GM23338 (cell line): Measurements from ENCODE around the gene CRKL. TPM values are rescaled to one million over a fixed set of nuclear protein-coding genes. Genes with fewer than 3 reads are reported as not detected.

Experiments used
- ATAC-seq: fragments of 200-7000 bp; cut with Tn5 transposase; 3 replicates; pipeline ENCODE4 v1.9.1; 2020
- DNase-seq: peaks from one replicate; pipeline ENCODE4 v3.0.0-alpha.2; 2015; ENCODE audit warnings: low spot score
- H2AFZ ChIP-seq: fragments of 200-600 bp; sonication (generic); 2 replicates; pipeline ENCODE4 v1.8.0; 2016; ENCODE audit warnings: antibody characterized with exemption, mild to moderate bottlenecking, moderate library complexity
- H3F3A ChIP-seq: fragments of 200-600 bp; sonication (generic); replicated peaks from 2 replicates; pipeline ENCODE4 v1.8.0; 2017; ENCODE audit warnings: antibody characterized with exemption, mixed run types, low read depth
- H3K27ac ChIP-seq: fragments of 200-600 bp; sonication (generic); 2 replicates; pipeline ENCODE4 v1.6.1; 2016; ENCODE audit warnings: low read depth
- H3K27me3 ChIP-seq: fragments of 200-600 bp; sonication (generic); 2 replicates; pipeline ENCODE4 v1.8.0; 2016; ENCODE audit warnings: mild to moderate bottlenecking, mixed run types, moderate library complexity; ENCODE audit not compliant: insufficient read depth
- H3K36me3 ChIP-seq: fragments of 200-600 bp; sonication (generic); 2 replicates; pipeline ENCODE4 v1.8.0; 2016; ENCODE audit warnings: mild to moderate bottlenecking; ENCODE audit not compliant: insufficient read depth
- H3K4me1 ChIP-seq: fragments of 200-600 bp; sonication (generic); 2 replicates; pipeline ENCODE4 v1.8.0; 2016; ENCODE audit warnings: mild to moderate bottlenecking, moderate library complexity; ENCODE audit not compliant: insufficient read depth
- H3K4me2 ChIP-seq: fragments of 200-600 bp; sonication (generic); 2 replicates; pipeline ENCODE4 v1.7.1; 2017; ENCODE audit warnings: mixed run types
- H3K4me3 ChIP-seq: fragments of 200-600 bp; sonication (generic); 2 replicates; pipeline ENCODE4 v1.6.1; 2016; ENCODE audit warnings: mixed run types
- H3K79me2 ChIP-seq: fragments of 200-600 bp; sonication (generic); replicated peaks from 2 replicates; pipeline ENCODE4 v1.8.0; 2017; ENCODE audit warnings: mild to moderate bottlenecking; ENCODE audit not compliant: insufficient read depth
- H3K9me2 ChIP-seq: fragments of 200-600 bp; sonication (generic); 2 replicates; pipeline ENCODE4 v1.8.0; 2017; ENCODE audit not compliant: insufficient read depth
- H4K20me1 ChIP-seq: fragments of 200-600 bp; sonication (generic); replicated peaks from 2 replicates; pipeline ENCODE4 v1.8.0; 2017; ENCODE audit warnings: mild to moderate bottlenecking; ENCODE audit not compliant: insufficient read depth
- H3K27ac Mint-ChIP-seq: 2 replicates; pipeline ENCODE4 v1.8.0; 2020; ENCODE audit warnings: inconsistent platforms, mild to moderate bottlenecking, moderate library complexity, mixed read lengths
- H3K27me3 Mint-ChIP-seq: 3 replicates; pipeline ENCODE4 v1.8.0; 2022; ENCODE audit warnings: low read depth, mild to moderate bottlenecking, moderate library complexity, mixed read lengths, inconsistent platforms; ENCODE audit not compliant: insufficient read depth, poor library complexity
- H3K36me3 Mint-ChIP-seq: 3 replicates; pipeline ENCODE4 v1.8.0; 2021; ENCODE audit warnings: low read depth, mild to moderate bottlenecking, inconsistent platforms, moderate library complexity, mixed read lengths
- H3K4me1 Mint-ChIP-seq: 3 replicates; pipeline ENCODE4 v1.8.0; 2020; ENCODE audit warnings: mild to moderate bottlenecking, inconsistent platforms, mixed read lengths
- H3K4me3 Mint-ChIP-seq: 3 replicates; pipeline ENCODE4 v1.8.0; 2021; ENCODE audit warnings: moderate library complexity, mild to moderate bottlenecking, inconsistent platforms, mixed read lengths
- H3K9me3 Mint-ChIP-seq: 3 replicates; pipeline ENCODE4 v1.8.0; 2020; ENCODE audit warnings: moderate library complexity, mild to moderate bottlenecking, inconsistent platforms, mixed read lengths
- CTCF ChIP-seq, 2 experiments: fragments of 200-600 bp in 1 of 2; sonication (generic) in 1 of 2; conservative IDR thresholded peaks; 2 replicates each; pipeline versions ENCODE4 v1.5.1 to v1.6.1; 2016 to 2017; ENCODE audit warnings: antibody characterized with exemption in 2 of 2, low read depth in 2 of 2, mild to moderate bottlenecking in 2 of 2, moderate library complexity in 1 of 2
- ETS1 ChIP-seq: IDR thresholded peaks from 2 replicates; pipeline ENCODE4 v1.6.1; 2016; ENCODE audit warnings: antibody characterized with exemption
- EZH2 ChIP-seq: fragments of 200-600 bp; sonication (generic); IDR thresholded peaks from one replicate; pipeline ENCODE4 v1.8.0; 2017; ENCODE audit warnings: antibody characterized with exemption, mild to moderate bottlenecking, low read depth; ENCODE audit not compliant: unreplicated experiment
- REST ChIP-seq: IDR thresholded peaks from one replicate; pipeline ENCODE4 v1.6.1; 2018; ENCODE audit warnings: antibody characterized with exemption; ENCODE audit not compliant: unreplicated experiment
- ZNF462 ChIP-seq: fragments of 250-450 bp; sonication (Bioruptor Pico); IDR thresholded peaks from 2 replicates; pipeline ENCODE4 v1.5.0; 2020; ENCODE audit warnings: mild to moderate bottlenecking, moderate library complexity
- polyA plus RNA-seq: library from polyadenylated mRNA; unstranded; fragments of >200 nt; fragmentation: Nextera tagmentation; extraction: Ambion mirVana; gene quantifications from 2 replicates; pipeline ENCODE4 v1.2.1, GENCODE V29; 2016
- total RNA-seq: library from RNA; depleted of rRNA; stranded (reverse); fragments of >200 nt; shearing (Covaris generic); gene quantifications from 2 replicates; pipeline ENCODE4 v1.2.3, GENCODE V29; 2014

The CRKL gene
- total and polyA plus RNA-seq, 2 experiments from 2014 or later, result 39.5 to 104 TPM

GRCh38 chr22:20948450-20948849, 31.2 kb downstream of the CRKL start:
- TF ChIP-seq EZH2, result no peak
- no peak for TF ChIP-seq CTCF (conservative IDR thresholded peaks at IDR 0.05; ENCODE audit: low read depth in 2 of 2)
- no peak for TF ChIP-seq ETS1
- no peak for TF ChIP-seq ZNF462 (CRISPR knock-in tag)
- TF ChIP-seq REST, result no peak
- no peak overlapping the region for H3K27ac ChIP-seq
- H3F3A ChIP-seq, result peaks cover 7% of the 10 kb centered on the region; the same call in 1 of the 2 replicates
- DNase-seq (no peak), ATAC-seq (no peak)
- H3K4me2 ChIP-seq, result no peak overlapping the region
- Mint-ChIP-seq H3K4me3 (no peak overlapping the region), H3K9me3 (no peaks in the 10 kb centered on the region), H3K27ac (no peak overlapping the region), H3K4me1 (peaks cover 15% of the 10 kb centered on the region; the same call in 2 of the 3 replicates), H3K36me3 (peaks cover 38% of the 10 kb centered on the region), H3K27me3 (peaks cover 4% of the 10 kb centered on the region)
- H3K36me3 ChIP-seq, result peaks cover 18% of the 10 kb centered on the region
- peaks cover 8% of the 10 kb centered on the region; the same call in 1 of the 2 replicates for H3K4me1 ChIP-seq
- H3K9me2 ChIP-seq, result no peaks in the 10 kb centered on the region
- peaks cover 81% of the 10 kb centered on the region for H4K20me1 ChIP-seq
- no peak overlapping the region for H3K4me3 ChIP-seq
- H3K27me3 ChIP-seq, result no peaks in the 10 kb centered on the region
- H3K79me2 ChIP-seq, result peaks cover 82% of the 10 kb centered on the region
- no peak overlapping the region for H2AFZ ChIP-seq
